Stomach (tissue), 9 donors: ENCODE measurements around the gene AFDN. TPM values are rescaled to one million over a fixed set of nuclear protein-coding genes. Genes with fewer than 3 reads are reported as not detected.

Source experiments
- DNase-seq, 2 donors: peaks; one replicate each; pipeline versions ENCODE4 v3.0.0 to v3.0.0-alpha.2; 2013 to 2019
- H3K27ac ChIP-seq, 5 donors: fragments of 200-600 bp in 4 of 5; sonication (generic) in 4 of 5; one replicate each; pipeline ENCODE4 v1.5.1; 2013 to 2019; ENCODE audit warnings: mild to moderate bottlenecking in 1 of 5, moderate library complexity in 1 of 5
- H3K27me3 ChIP-seq, 3 donors: fragments of 200-600 bp; sonication (generic); one replicate each; pipeline ENCODE4 v1.5.1; 2017 to 2019; ENCODE audit warnings: mixed run types in 1 of 3
- H3K36me3 ChIP-seq, 4 donors: fragments of 200-600 bp; sonication (generic); 1 replicate in 3 of 4; 2 replicates in 1 of 4; pipeline ENCODE4 v1.5.1; 2016 to 2019
- H3K4me1 ChIP-seq, 4 donors: fragments of 200-600 bp; sonication (generic); one replicate each; pipeline ENCODE4 v1.5.1; 2016 to 2019
- H3K4me3 ChIP-seq, 4 donors: fragments of 200-600 bp; sonication (generic) in 3 of 4; one replicate each; pipeline ENCODE4 v1.5.1; 2016 to 2019; ENCODE audit warnings: mild to moderate bottlenecking in 1 of 4
- H3K9me3 ChIP-seq, 4 donors: fragments of 200-600 bp; sonication (generic); one replicate each; pipeline ENCODE4 v1.5.1; 2016 to 2019
- CTCF ChIP-seq, 7 experiments: fragments of 450-650 bp in 4 of 7; fragments of 200-600 bp in 3 of 7; sonication (generic) in 3 of 7; IDR thresholded peaks; one replicate each; pipeline ENCODE4 v1.5.1; 2016 to 2019; ENCODE audit warnings: antibody characterized with exemption in 7 of 7, control low read depth in 2 of 7, mild to moderate bottlenecking in 1 of 7
- EP300 ChIP-seq: sonication (generic); formaldehyde crosslinking; IDR thresholded peaks from one replicate; pipeline ENCODE4 v1.6.1; 2017; ENCODE audit warnings: antibody characterized with exemption
- POLR2A ChIP-seq, 4 donors: fragments of 450-650 bp; IDR thresholded peaks; one replicate each; pipeline ENCODE4 v1.6.1; 2016; ENCODE audit warnings: antibody characterized with exemption in 4 of 4, control low read depth in 2 of 4, mild to moderate bottlenecking in 1 of 4, moderate library complexity in 1 of 4
- POLR2AphosphoS5 ChIP-seq, 3 donors: sonication (generic); formaldehyde crosslinking; IDR thresholded peaks; one replicate each; pipeline ENCODE4 v1.6.1; 2016; ENCODE audit warnings: antibody characterized with exemption in 3 of 3
- WGBS, 5 donors: extraction: QIAGEN DNeasy Blood & Tissue Kit in 3 of 5; methylation state at CpG; one replicate each; pipeline versions ENCODE4 v1.1.5 to v1.1.7; 2013 to 2018; 5-methylcytosine and 5-hydroxymethylcytosine counted together
- intact Hi-C: fragments of 100-400 bp; cut with DNase I; formaldehyde crosslinking; loops from one replicate; pipeline ENCODE4 v1.15.1; 2023; ENCODE audit warnings: low total_unique reads
- polyA plus RNA-seq, 3 donors: library from polyadenylated mRNA; stranded (reverse); fragments of 200-250 nt; gene quantifications; one replicate each; pipeline ENCODE4 v1.2.3, GENCODE V29; 2013
- total RNA-seq, 5 donors: library from RNA; depleted of rRNA; stranded (reverse); fragments of >200 nt; gene quantifications; one replicate each; pipeline versions ENCODE4 v1.1.0 to v1.2.3, GENCODE V29; 2014 to 2016
- donor health status: healthy with polysubstance abuse.
- donor health status: Bipolar disorder and iron deficiency.
- donor health status: healthy.

AFDN gene
- total and polyA plus RNA-seq, 8 donors = 24.8 to 521 (median 114) TPM

- no peaks in the 10 kb centered on the region for H3K36me3 ChIP-seq
- 42 to 65% (median 56%) methylated on average over 4 of the region's 4 CpGs for WGBS, 5 donors
- no peak overlapping the region for H3K27ac ChIP-seq
- no peaks in the 10 kb centered on the region for H3K9me3 ChIP-seq
- TF ChIP-seq EP300 = no peak
- TF ChIP-seq POLR2A (IDR thresholded peaks at IDR 0.05) = no peak
- TF ChIP-seq POLR2AphosphoS5 (IDR thresholded peaks at IDR 0.05) = no peak
- no peak for TF ChIP-seq CTCF (IDR thresholded peaks at IDR 0.05)
- peak in 1 of 2 donors; percentile 42 for DNase-seq
- no peak overlapping the region for H3K4me3 ChIP-seq
- intact Hi-C loops = no loop called here
- peaks cover 0 to 4% (median 0%) of the 10 kb centered on the region in 4 donors for H3K4me1 ChIP-seq
- H3K27me3 ChIP-seq = peaks cover 0 to 13% (median 0%) of the 10 kb centered on the region in 3 donors
These were observed 20.5 kb upstream of the AFDN start for GRCh38 chr6:167806061-167806700.

- intact Hi-C loops = no loop called here
- 83 to 93% (median 88%) methylated on average over 6 of the region's 6 CpGs for WGBS, 5 donors
- Histone ChIP-seq H3K4me1 (peaks cover 0 to 4% (median 0%) of the 10 kb centered on the region in 4 donors), H3K36me3 (no peaks in the 10 kb centered on the region), H3K27ac (no peak overlapping the region), H3K4me3 (no peak overlapping the region), H3K27me3 (peaks cover 0 to 10% (median 0%) of the 10 kb centered on the region in 3 donors), H3K9me3 (no peaks in the 10 kb centered on the region)
- TF ChIP-seq POLR2A (IDR thresholded peaks at IDR 0.05) (no peak), CTCF (IDR thresholded peaks at IDR 0.05) (no peak), POLR2AphosphoS5 (IDR thresholded peaks at IDR 0.05) (no peak), EP300 (no peak)
- no peak for DNase-seq
These were observed 19.5 kb upstream of the AFDN start for GRCh38 chr6:167807200-167807599.

- DNase-seq = no peak
- Histone ChIP-seq H3K27ac (no peak overlapping the region), H3K36me3 (no peaks in the 10 kb centered on the region), H3K9me3 (no peaks in the 10 kb centered on the region), H3K4me3 (no peak overlapping the region), H3K27me3 (peaks cover 0 to 4% (median 0%) of the 10 kb centered on the region in 3 donors), H3K4me1 (peaks cover 0 to 4% (median 0%) of the 10 kb centered on the region in 4 donors)
- intact Hi-C loops = no loop called here
- no peak for TF ChIP-seq POLR2A (IDR thresholded peaks at IDR 0.05)
- TF ChIP-seq EP300 = no peak
- no peak for TF ChIP-seq POLR2AphosphoS5 (IDR thresholded peaks at IDR 0.05)
- no peak for TF ChIP-seq CTCF (IDR thresholded peaks at IDR 0.05)
- WGBS, 5 donors = 49 to 61% (median 56%) methylated on average over 3 of the region's 3 CpGs
These were observed 19.0 kb upstream of the AFDN start for GRCh38 chr6:167807756-167808155.

GRCh38 chr6:167811040-167811439 is 15.7 kb upstream of the AFDN start:
- no peaks in the 10 kb centered on the region for H3K36me3 ChIP-seq
- intact Hi-C loops = no loop called here
- H3K27me3 ChIP-seq = no peaks in the 10 kb centered on the region
- H3K27ac ChIP-seq = no peak overlapping the region
- no peak for TF ChIP-seq POLR2AphosphoS5 (IDR thresholded peaks at IDR 0.05)
- TF ChIP-seq POLR2A (IDR thresholded peaks at IDR 0.05) = no peak
- TF ChIP-seq CTCF (IDR thresholded peaks at IDR 0.05) = no peak
- TF ChIP-seq EP300 = no peak
- H3K4me1 ChIP-seq = peaks cover 0 to 3% (median 0%) of the 10 kb centered on the region in 4 donors
- WGBS, 5 donors = 73 to 86% (median 82%) methylated on average over 5 of the region's 5 CpGs
- H3K9me3 ChIP-seq = no peaks in the 10 kb centered on the region
- H3K4me3 ChIP-seq = no peak overlapping the region
- DNase-seq = no peak
